K562 (cell line): ENCODE results near the gene OR2A12. TPM values are rescaled to one million over a fixed set of nuclear protein-coding genes. Genes with fewer than 3 reads are reported as not detected.

Source experiments
- CCNT2 ChIP-seq: IDR thresholded peaks from 2 replicates; pipeline ENCODE4 v1.6.1; 2011; ENCODE audit warnings: borderline replicate concordance, low read depth, mild to moderate bottlenecking, moderate library complexity, mixed read lengths, low read length; ENCODE audit not compliant: insufficient read length; ENCODE audit errors: extremely low read depth
- TARDBP ChIP-seq: fragments of 450-650 bp; IDR thresholded peaks from 2 replicates; pipeline ENCODE4 v1.6.1; 2016
- polyA plus RNA-seq, 8 experiments: library from polyadenylated mRNA; depleted of rRNA in 4 of 8; stranded (reverse) in 5 of 8; unstranded in 3 of 8; fragments of >200 nt; fragmentation: Nextera tagmentation in 2 of 8; fragmentation: Illumina TruSeq in 1 of 8; extraction: Ambion mirVana in 2 of 8; extraction: Trizol in 1 of 8; gene quantifications; 2 replicates each; pipeline versions ENCODE4 v1.2.1 to v1.2.3, GENCODE V29; 2011 to 2014; ENCODE audit warnings: inconsistent platforms in 1 of 8, missing spikeins in 1 of 8
- total RNA-seq, 7 experiments: library from RNA; depleted of rRNA in 6 of 7; stranded (reverse); fragments of >200 nt in 6 of 7; fragmentation: Illumina TruSeq in 2 of 7; extraction: Trizol in 2 of 7; gene quantifications; 2 replicates each; pipeline versions ENCODE4 v1.2.1 to v1.2.3, GENCODE V29; 2011 to 2021; ENCODE audit warnings: low replicate concordance in 1 of 7
- TF ChIP-seq, protein P1 (sequence below), 2 experiments: fragments of 450-650 bp in 1 of 2; sonication (generic) in 1 of 2; formaldehyde crosslinking in 1 of 2; IDR thresholded peaks; 2 replicates each; pipeline versions ENCODE4 v1.7.1 to v1.9.0; 2016 to 2022; ENCODE audit warnings: inconsistent platforms in 1 of 2, mild to moderate bottlenecking in 1 of 2, missing genetic modification reagents in 1 of 2
- TF ChIP-seq, protein P2 (sequence below): sonication (generic); formaldehyde crosslinking; IDR thresholded peaks from 2 replicates; pipeline ENCODE4 v1.8.1; 2023; ENCODE audit warnings: mild to moderate bottlenecking, missing genetic modification reagents, moderate library complexity
- TF ChIP-seq, protein P3 (sequence below): fragments of 200-400 bp; formaldehyde crosslinking; IDR thresholded peaks from 2 replicates; pipeline ENCODE4 v1.6.1; 2017; ENCODE audit warnings: mild to moderate bottlenecking, low read depth, low read length, moderate library complexity

The OR2A12 gene
- total and polyA plus RNA-seq, 9 of the 15 experiments (the other 6 are each of a cell fraction or from before 2014, with no cell fraction given), result not detected

- TF ChIP-seq, protein P1, sequence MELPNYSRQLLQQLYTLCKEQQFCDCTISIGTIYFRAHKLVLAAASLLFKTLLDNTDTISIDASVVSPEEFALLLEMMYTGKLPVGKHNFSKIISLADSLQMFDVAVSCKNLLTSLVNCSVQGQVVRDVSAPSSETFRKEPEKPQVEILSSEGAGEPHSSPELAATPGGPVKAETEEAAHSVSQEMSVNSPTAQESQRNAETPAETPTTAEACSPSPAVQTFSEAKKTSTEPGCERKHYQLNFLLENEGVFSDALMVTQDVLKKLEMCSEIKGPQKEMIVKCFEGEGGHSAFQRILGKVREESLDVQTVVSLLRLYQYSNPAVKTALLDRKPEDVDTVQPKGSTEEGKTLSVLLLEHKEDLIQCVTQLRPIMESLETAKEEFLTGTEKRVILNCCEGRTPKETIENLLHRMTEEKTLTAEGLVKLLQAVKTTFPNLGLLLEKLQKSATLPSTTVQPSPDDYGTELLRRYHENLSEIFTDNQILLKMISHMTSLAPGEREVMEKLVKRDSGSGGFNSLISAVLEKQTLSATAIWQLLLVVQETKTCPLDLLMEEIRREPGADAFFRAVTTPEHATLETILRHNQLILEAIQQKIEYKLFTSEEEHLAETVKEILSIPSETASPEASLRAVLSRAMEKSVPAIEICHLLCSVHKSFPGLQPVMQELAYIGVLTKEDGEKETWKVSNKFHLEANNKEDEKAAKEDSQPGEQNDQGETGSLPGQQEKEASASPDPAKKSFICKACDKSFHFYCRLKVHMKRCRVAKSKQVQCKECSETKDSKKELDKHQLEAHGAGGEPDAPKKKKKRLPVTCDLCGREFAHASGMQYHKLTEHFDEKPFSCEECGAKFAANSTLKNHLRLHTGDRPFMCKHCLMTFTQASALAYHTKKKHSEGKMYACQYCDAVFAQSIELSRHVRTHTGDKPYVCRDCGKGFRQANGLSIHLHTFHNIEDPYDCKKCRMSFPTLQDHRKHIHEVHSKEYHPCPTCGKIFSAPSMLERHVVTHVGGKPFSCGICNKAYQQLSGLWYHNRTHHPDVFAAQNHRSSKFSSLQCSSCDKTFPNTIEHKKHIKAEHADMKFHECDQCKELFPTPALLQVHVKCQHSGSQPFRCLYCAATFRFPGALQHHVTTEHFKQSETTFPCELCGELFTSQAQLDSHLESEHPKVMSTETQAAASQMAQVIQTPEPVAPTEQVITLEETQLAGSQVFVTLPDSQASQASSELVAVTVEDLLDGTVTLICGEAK (IDR thresholded peaks at IDR 0.05), result no peak
- TF ChIP-seq, protein P1 (CRISPR knock-in tag; IDR thresholded peaks at IDR 0.05), result no peak
- TF ChIP-seq CCNT2 (no peak), TARDBP (no peak)
- TF ChIP-seq, protein P2, sequence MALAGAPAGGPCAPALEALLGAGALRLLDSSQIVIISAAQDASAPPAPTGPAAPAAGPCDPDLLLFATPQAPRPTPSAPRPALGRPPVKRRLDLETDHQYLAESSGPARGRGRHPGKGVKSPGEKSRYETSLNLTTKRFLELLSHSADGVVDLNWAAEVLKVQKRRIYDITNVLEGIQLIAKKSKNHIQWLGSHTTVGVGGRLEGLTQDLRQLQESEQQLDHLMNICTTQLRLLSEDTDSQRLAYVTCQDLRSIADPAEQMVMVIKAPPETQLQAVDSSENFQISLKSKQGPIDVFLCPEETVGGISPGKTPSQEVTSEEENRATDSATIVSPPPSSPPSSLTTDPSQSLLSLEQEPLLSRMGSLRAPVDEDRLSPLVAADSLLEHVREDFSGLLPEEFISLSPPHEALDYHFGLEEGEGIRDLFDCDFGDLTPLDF (CRISPR knock-in tag), result no peak
- TF ChIP-seq, protein P3, sequence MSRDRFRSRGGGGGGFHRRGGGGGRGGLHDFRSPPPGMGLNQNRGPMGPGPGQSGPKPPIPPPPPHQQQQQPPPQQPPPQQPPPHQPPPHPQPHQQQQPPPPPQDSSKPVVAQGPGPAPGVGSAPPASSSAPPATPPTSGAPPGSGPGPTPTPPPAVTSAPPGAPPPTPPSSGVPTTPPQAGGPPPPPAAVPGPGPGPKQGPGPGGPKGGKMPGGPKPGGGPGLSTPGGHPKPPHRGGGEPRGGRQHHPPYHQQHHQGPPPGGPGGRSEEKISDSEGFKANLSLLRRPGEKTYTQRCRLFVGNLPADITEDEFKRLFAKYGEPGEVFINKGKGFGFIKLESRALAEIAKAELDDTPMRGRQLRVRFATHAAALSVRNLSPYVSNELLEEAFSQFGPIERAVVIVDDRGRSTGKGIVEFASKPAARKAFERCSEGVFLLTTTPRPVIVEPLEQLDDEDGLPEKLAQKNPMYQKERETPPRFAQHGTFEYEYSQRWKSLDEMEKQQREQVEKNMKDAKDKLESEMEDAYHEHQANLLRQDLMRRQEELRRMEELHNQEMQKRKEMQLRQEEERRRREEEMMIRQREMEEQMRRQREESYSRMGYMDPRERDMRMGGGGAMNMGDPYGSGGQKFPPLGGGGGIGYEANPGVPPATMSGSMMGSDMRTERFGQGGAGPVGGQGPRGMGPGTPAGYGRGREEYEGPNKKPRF, result no peak
Observed at GRCh38 chr7:144069511-144069910, 16.6 kb upstream of the OR2A12 start, which contains the start of gene OR2A25 (continued).
